ENCODE measurements around the gene OR9Q2.

DNA sequence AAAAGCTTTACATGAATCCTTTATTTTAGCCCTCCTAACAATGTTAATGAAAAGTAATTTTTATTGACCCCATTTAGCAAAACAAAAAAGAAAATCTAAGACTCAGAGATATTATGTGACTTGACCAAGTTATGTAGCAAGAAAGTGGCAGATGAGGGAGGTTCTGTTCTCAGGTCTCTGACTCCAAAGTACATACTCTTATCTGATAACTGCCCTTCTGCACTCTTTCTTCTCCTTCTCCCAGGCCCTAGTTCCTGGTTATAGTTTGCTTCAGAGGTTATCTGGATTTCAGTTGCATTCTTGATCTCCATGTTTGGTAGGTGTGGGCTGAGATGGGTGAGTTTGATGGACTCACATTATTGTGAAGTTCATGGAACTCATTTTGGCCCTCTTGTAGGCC lies 4.5 kb downstream of the OR9Q2 start:
- TF ChIP-seq CTCF (IDR thresholded peaks at IDR 0.05), result no peak
- TF ChIP-seq POLR2A (IDR thresholded peaks at IDR 0.05), result no peak

Measured in uterus (tissue), 2 donors.